Iris pigment epithelial cell (primary cell): ENCODE data around the gene NANOGP8.
A peak's percentile ranks its signal among the peaks of the same experiment; 100 is the strongest.
"Not testable (repeated sequence)": the region's sequence is repeated elsewhere in the genome, so short reads cannot be mapped to it uniquely, and the experiment has no call there.

Source experiments
- DNase-seq: peaks from one replicate; pipeline ENCODE4 v3.0.0-alpha.2; 2011; ENCODE audit warnings: low read depth

The NANOGP8 gene, protein sequence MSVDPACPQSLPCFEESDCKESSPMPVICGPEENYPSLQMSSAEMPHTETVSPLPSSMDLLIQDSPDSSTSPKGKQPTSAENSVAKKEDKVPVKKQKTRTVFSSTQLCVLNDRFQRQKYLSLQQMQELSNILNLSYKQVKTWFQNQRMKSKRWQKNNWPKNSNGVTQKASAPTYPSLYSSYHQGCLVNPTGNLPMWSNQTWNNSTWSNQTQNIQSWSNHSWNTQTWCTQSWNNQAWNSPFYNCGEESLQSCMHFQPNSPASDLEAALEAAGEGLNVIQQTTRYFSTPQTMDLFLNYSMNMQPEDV

DNA sequence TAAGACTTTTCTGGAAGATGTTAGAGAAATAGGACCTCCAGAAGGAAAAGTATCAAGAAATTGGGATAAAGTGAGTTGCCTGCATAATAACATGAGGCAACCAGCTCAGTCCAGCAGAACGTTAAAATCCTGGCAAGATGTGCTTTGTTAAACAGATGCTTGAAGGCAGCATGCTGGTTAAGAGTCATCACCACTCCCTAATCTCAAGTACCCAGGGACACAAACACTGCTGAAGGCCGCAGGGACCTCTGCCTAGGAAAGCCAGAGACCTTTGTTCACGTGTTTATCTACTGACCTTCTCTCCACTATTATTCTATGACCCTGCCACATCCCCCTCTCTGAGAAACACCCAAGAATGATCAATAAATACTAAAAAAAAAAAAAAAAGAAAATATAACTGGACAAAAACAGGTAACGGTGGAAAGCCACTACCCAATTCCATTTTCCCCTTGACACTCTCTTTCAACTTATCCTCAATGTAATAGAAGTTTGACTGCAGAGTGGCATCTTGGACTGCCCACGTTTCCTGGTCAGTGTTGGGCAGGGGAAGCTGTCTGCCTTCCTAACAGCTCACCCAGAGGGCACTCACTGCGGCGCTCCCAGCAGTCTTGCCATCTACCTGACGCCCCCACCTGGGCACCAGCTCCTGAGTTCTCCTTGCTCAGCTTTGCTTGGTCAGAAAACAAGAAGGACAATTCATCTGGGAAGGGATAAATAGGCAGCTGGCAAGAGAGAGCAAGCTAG is at the start of gene NANOGP8:
TSS of gene NANOGP8 (minus strand) at position 120 of the 744 bp plus-strand sequence. CDS start 185 bp downstream, outside the sequence.
- DNase-seq = not testable (repeated sequence)

DNA sequence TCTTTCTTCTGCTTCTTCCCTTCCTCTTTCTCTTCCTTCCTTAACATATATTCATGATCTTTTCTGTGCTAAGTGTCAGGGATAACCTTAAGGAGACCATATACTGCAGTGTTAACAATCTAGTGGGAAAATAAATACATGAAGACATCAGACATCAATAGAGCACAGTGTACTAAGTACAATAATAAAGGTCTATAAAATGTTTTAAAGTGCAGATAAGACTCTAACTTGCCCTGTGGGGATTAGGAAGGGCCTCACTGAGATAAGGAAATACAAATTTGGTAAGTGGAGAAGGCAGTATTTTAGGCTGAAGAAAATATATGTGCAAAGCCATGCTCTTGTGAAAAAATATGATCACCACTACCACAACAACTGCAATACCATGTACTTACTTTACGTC is 49.2 kb upstream of the NANOGP8 start:
- no peak for DNase-seq

DNA sequence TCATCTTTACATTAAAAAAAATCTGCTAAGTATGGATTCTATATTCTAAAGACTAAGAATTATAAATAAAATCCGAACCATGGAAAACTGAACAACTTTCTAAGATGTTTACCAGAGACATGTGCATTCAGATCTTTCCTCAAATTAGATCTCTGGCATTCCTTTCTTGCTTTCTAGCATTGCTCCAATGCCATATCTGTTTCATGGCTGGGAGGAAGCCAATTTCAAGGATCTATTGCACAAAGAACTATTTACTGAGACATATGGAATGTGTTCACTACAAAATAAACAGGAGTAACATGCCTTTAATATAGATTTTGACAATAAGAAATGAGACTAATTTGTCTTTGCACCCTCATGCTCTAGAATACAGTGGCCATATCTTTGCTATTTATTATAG is 45.1 kb upstream of the NANOGP8 start:
- DNase-seq = peak; percentile 35

DNA sequence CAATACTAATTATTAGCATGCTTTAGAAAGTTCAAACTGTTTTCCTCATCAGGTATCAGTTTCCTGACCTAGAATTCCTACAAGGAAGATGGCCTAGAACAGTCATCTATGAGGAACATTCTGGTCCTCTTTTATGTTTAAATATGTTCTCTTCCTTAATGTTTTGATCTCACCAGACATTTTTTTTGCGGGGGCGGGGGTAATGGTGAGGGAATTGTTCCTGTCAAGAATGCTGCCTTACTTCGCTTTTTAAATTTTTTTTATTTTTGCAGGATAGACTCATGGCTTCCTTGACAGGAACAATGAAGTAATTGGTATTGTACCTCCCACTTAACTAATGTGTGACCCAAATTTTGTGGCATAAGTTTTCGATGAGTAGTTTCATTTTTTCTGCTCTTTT is 44.3 kb upstream of the NANOGP8 start:
- no peak for DNase-seq

DNA sequence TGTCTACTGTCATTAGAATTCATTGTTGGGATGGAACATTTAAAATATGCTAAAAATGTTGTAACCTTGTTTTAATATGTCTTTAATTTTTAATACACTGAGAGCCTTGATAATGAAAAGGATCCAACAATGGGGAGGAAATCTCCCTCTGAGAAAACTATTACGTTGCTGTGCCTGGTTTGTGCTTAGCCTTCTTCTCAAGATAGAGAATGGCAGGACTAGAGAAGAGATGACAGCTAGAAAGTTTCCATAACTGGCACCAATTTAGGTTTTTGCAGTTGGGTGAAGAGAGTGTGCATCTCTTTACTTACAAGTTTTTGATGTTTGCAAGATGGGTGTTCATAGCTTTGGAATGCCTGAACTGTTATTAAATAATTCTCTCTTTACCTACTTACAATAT is 42.6 kb upstream of the NANOGP8 start:
- no peak for DNase-seq

DNA sequence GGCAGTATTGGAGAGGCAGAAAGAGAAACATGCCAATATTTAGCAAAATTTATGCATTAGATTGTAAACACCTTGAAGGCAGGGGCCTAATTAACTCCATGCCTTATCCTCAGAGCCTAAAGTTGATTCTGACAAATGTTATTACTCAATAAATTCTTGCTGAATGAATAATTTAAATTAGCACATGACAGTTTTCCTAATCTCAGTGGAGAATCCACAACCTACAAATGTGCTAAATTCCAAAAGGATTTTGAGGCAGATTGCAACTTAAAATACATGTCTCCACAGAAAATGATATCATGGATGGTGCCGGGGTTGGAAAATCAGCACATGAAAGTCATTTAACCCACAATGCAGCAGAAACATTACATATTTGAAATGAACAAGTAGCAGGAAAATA is 41.1 kb upstream of the NANOGP8 start:
- DNase-seq = no peak

DNA sequence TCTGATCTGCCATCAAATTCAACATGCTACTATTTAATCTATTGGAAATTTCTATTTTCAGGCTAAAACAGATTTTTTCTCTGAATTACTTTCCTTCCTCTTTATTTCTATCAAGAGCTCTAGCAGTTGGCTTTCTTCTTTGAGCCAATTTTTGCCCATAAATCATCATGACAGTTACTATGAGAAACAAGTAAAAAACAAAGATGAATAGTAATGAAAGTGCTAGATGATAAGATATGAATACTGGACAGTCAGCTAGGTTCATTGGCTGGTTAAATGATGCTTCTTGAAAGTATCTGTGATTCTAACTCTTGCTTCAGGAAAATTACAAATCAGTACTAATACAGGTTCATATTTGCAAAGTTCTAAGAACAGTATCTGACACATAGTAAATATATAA is 38.6 kb upstream of the NANOGP8 start:
- peak; percentile 4 for DNase-seq

DNA sequence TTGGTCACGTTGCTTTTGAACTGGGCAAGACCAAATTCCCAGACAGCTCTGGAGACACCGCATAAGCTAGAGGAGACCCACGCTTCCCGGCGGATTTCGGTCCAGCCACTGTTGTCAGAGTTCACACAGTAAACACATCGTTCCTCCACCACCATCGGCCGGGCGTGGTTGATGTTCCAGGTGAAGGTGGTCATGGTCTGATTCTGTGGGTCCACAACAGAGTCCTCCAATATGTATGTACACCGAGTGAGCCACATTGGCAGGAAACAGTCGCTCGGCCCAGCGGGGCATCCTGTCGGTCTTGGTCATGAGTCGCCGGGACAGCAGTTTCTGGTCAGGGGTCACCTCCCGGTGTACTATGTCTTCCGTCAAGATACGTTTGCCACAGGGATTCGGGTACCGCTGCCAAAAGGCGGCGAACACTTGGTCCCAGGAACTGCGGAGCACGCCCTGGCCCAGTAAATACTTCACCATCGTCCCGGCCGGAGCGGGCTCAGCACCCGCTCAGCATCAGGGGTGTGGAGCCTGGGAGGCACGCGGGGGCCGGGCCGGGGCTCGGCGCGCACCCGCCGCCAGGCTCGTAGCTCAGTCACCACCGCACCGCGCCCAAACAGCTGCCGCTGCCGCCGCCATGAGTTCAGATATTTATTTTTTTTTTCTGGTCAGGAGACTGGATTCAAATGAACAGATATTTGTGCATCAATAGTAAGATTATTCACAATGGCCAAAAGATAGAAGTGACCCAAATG is 36.7 kb upstream of the NANOGP8 start:
- no peak for DNase-seq

DNA sequence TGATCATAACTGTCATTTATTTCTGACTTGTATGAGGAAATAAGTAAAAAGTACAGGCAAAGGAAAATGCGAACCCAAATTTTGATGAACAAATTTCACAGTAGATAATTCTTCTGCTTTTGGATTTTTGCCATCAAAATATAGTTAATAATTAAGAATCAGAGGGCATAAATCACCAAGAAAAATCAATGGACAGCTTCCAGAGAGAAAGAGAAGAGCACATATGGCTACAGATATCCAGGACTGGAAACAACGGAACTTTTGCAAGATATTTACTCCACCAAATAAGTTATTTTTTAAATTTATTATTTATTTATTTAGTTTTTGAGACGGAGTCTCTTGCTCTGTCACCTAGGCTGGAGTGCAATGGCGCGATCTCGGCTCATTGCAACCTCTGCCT is 35.1 kb upstream of the NANOGP8 start:
- no peak for DNase-seq

DNA sequence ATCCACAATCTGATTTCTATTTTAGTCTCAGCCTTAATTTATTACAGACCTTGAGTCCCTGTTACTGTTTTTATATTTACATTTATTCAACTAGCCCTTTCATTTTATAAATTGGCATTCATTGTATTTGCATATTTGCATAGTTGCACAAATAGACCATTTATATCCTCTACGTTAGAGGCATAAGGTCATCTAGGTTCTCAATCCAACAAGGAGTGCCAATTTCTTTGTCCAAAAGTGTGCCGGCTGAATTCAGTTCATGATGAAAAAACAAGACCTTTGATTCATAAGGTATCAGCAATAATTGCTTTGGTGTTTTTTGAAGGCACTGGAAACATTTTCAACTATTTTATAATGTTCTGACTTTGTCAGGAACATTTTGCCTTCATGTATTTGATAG is 33.9 kb upstream of the NANOGP8 start:
- no peak for DNase-seq

DNA sequence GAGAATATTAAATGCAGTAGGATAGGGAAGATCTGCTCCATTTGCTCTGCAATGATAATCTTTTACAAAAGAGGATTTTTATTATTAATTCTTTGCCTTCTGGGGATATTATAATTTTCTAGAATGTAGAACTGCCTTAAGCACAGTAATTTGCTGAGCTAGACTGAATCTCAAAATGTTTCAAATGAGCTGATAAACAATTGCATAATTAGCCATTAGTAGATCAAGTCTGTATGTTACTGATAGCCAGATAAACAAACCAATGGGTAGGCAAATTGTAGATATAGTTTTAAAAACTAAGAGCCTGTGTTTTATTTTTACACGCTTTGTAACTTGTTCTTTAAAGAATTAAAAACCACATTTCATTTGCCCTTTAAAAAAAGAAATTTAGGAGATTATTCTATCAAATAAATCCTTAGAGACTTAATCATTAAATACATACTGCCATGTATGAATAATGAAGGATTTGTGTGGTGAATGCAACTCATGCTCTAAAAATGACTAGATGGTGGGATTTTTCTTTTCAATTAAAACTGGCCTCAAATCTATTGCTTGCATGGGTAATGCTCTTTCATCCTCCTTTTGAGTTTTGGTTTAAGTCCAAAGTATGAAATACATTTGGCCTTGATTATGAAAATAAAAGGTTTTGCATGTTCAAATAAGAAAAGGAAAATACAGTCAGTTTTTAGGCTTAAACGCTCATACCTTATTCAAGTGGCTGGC is 32.6 kb upstream of the NANOGP8 start:
- DNase-seq = no peak

DNA sequence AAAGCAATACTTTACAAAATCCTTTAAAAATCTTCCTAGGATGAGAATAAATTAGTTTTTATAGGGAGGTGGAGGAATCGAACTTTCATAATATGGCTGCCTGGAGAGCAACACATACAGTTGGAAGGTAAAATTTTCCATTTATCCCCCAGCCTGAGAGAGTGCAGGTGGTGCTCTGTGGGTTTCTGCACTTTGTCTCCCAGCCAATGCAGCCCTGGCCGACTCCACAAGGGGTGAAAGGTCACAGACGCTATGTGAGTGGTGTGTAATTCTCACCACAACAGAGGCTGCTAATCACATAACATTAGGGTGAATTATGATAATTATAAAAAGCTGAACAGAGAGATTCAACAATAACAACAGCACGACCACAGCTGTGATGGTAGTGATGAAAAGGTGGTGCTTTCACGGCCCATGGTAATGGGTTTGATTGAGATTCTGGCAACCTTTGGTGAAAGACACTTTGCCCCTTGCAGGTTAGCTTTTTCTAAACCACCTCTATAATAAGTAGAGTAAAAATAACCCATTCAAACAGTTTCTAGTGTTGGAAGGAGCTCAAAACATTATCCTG is 30.1 kb upstream of the NANOGP8 start:
- DNase-seq = peak; percentile 41

DNA sequence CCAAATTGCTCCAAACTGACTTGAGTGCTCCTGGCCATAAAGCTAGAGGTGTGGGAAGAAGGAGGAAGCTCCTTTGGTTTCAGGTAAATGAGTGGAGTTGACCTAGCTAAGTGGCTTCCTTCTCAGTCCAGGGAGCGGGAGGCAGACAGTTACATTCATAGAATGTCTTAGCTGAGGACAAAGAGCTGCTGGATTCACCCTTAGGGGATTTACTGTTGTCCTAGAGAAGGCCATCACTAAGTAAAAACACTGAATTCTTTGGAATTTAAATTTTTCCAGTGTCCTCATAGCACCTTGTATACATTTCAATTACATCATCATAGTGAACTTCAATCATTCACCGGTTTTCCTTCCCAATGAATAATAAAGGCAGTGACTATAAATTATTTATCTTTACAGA is 27.3 kb upstream of the NANOGP8 start:
- no peak for DNase-seq

DNA sequence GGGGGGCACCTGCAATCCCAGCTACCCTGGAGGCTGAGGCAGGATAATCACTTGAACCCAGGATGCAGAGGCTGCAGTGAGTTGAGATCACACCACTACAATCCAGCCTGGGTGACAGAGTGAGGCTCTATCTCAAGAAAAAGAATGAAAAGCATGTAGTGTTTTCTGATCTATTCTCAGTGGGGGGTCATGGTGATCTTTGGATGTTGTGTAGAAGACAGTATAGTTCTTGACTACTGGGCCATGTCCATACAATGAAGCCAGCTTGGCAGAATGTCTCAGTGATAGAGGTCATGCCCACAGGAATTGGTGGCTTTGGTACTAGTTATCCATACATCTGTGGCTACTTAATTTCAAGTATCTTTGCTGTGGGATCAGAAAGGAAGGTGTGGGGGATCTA is 26.8 kb upstream of the NANOGP8 start:
- DNase-seq = no peak

DNA sequence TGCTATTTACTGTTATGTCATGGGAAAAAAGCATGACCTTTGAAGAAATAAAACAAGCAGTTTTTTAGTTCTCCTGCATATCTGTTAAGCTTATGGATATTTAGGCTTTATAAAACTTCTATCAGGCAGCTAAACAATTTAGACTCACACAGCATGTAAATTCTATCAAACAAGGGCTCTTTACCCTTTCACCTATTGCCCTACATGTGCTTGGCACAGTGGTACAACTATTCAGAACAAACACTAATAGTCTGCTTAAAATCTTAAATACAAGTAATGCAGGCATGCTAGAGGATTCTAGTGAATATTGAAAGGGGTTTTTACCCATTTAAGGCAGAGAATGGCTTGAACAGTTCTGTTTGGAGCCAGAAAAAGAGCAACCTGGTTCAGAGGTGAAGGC is 23.4 kb upstream of the NANOGP8 start:
- no peak for DNase-seq

DNA sequence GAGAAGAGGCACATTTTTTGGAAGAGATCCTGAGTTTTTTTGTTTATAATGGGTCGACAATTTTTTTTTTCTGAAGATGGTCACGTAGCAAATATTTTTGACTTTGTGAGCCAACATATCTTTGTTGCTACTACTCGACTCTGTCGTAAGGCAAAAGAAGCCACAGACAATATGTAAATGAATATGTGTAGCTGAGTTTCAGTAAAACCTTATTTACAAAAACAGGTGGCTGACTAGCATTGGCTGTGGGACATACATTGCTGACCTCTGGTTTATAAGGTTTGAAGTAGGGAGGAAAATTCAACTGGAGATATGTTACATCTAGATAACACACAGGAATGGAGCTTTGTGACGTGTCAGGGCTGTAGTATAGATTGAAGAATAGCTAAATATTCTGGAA is 22.5 kb upstream of the NANOGP8 start:
- no peak for DNase-seq

DNA sequence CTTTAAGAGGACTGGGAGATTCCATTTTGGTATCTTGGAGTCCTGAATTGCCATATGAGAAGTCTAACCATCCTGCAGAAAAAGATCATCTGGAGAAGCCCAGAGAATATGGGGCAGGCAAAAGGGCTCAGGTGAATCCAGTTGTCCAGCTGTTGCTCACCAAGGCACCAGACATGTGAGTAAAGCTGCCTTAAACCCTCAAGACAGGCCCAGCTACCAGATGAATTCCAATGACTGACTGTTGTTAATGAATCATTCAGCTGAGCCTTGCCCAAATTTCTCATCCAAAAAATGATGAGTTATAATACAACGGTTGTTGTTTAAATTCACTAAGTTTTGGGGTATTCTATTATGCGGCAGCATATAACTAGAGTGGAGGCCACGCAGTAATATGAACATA is 22.0 kb upstream of the NANOGP8 start:
- peak; percentile 10 for DNase-seq

DNA sequence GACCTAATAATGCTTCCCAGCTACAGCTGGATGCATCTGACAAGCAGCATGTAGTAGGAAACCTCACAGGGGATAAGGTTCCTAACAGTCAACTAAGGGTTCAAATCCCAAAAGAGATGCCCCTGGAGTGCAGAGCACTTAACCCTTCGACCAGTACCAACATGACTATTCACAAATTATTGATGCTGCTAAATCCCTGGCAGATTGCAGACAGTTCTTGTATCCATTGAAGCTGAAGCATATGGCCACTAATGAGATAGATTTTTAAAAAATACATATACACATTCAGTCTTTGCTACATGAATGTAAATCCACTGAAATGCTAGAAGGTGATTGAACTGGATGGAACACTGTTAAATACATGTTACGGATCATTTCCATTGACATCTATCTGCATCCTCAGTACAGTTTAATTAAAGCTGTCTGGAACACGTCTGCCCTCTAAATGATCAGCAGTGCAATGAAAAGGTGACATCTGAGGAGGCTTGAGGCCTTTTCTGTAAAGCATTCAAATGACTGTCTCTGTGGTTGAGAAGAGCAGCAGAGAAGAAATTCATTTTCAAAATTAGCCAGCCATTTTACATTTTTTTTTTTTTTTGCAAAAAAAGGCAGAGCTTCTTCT is 19.5 kb upstream of the NANOGP8 start:
- no peak for DNase-seq

DNA sequence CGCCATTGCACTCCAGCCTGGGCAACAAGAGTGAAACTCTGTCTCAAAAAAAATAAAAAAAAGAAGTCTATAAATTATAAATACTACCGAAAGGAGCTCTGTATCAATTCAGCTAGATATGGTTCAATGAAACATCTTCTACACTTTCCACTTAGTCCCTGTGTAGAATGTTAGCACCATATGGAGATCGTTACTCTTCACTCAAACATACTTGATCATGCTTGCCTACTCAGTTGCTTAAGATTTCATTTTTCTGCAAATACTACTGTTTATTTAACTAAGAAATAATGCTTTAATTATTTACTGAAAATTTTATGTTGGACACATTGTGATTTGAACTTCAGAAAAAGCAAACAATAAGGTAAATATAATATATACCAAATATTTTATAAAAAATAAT is 17.1 kb upstream of the NANOGP8 start:
- no peak for DNase-seq

DNA sequence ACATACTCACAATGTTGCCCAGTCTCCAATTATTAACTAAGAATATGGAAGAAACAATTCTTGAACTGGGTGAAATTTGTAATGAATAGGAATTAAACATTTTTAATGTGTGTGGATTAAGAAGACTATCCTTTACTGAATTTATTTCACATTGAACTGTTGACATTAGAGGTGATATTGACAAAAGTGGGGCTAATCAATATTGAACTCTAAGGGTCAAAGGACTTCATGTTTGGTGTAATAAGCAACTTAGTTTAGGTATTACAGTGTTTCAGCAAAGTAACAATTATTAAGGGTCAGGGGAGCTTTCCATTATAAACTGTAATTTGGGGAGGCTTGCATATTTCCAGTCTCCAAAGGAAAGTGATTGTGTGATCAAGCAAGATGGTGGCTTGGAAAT is 16.2 kb upstream of the NANOGP8 start:
- DNase-seq = no peak

DNA sequence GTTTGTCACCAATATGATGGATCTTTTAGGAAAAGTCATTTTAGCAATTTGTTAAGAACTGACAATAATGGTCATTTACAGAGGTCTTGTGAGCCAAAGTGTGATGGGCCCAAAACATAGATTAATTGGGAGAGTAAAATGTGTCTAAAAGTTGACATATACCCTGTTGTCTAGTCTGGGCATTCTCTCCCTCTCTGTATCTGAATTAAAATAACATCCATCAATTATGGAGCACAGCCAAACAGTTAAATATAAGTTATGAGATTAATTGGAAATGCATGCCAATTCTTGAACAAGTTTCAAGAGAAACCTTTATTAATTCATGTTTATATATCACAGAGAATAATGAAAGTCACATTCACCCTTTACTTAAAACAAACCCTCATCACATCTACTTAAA is 13.6 kb upstream of the NANOGP8 start:
- no peak for DNase-seq

DNA sequence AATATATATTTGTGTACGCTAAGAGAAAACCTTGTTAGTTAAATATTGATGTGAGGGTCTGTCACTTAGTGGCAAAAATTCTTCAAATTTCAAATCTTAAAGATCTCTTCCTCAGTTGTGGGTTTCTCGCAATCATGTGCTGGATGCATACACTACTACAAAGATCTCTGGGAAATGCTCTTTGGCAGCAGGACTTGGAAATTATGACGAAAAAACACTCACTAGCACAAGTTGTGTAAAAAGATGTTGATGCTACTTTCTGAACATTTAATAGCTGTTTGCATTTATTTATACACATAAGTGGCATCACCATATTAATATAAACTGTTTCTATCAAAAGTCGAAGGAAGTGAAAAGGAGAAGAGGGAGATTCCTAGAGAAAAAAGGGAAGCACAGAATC is 10.8 kb upstream of the NANOGP8 start:
- DNase-seq = no peak
